HCT116 (cell line): ENCODE measurements around the gene SLC15A5. TPM values are rescaled to one million over a fixed set of nuclear protein-coding genes. Genes with fewer than 3 reads are reported as not detected.

Source experiments
- ATAC-seq: fragments of 200-7000 bp; cut with Tn5 transposase; 2 replicates; pipeline ENCODE4 v1.9.1; 2020; ENCODE audit warnings: mild to moderate bottlenecking, moderate library complexity
- BruUV-seq: library from RNA; stranded (reverse); fragments of 400-500 nt; replicated peaks from 2 replicates; lab custom pipeline; 2021; lab: Mats Ljungman, UMichigan
- CTCF ChIA-PET: fragments of 300-600 bp; sonication (Branson Sonifier 250); formaldehyde crosslinking; loops from one replicate; lab custom pipeline; 2021; ENCODE audit warnings: antibody characterized with exemption; lab: Charles Lee
- POLR2A ChIA-PET: fragments of 300-600, 350-600 bp; sonication (Branson Sonifier 250); formaldehyde crosslinking; loops from one replicate; lab custom pipeline; 2021; ENCODE audit warnings: antibody characterized with exemption; lab: Charles Lee
- RAD21 ChIA-PET, 2 experiments: fragments of 300-600 bp; sonication (Branson Sonifier 250); formaldehyde crosslinking; loops; one replicate each; lab custom pipeline; 2023; ENCODE audit warnings: low total read pairs in 2 of 2; ENCODE audit not compliant: uncharacterized antibody in 2 of 2, unreplicated experiment in 2 of 2, low non-redundant PET in 1 of 2; lab: Charles Lee
- DNase-seq: peaks from one replicate; pipeline ENCODE4 v3.0.0-alpha.2; 2010; ENCODE audit warnings: low read depth, low spot score
- H2AFZ ChIP-seq: fragments of 200-600 bp; shearing (Covaris generic), sonication (generic); 2 replicates; pipeline ENCODE4 v1.6.1; 2017; ENCODE audit warnings: low read depth, mixed run types, mixed read lengths, antibody characterized with exemption, low read length; ENCODE audit not compliant: poor library complexity, severe bottlenecking
- H3K27ac ChIP-seq: 2 replicates; pipeline ENCODE4 v1.5.1; 2012; ENCODE audit warnings: low read depth, low read length
- H3K27me3 ChIP-seq: fragments of 200-600 bp; sonication (generic); 2 replicates; pipeline ENCODE4 v1.6.1; 2016; ENCODE audit warnings: mixed run types, low read length, mixed read lengths; ENCODE audit not compliant: insufficient read depth
- H3K36me3 ChIP-seq, 2 experiments: fragments of 200-500 bp in 1 of 2; fragments of 200-600 bp in 1 of 2; sonication (Bioruptor generic) in 1 of 2; sonication (generic) in 1 of 2; 2 replicates each; pipeline versions ENCODE4 v1.5.1 to v1.6.1; 2014 to 2016; ENCODE audit warnings: low read length in 2 of 2, inconsistent platforms in 1 of 2, mixed read lengths in 1 of 2, mixed run types in 1 of 2; ENCODE audit not compliant: insufficient read depth in 2 of 2, control insufficient read depth in 1 of 2
- H3K4me1 ChIP-seq, 2 experiments: fragments of 200-600 bp in 1 of 2; sonication (generic) in 1 of 2; 2 replicates each; pipeline versions ENCODE4 v1.5.1 to v1.6.1; 2012 to 2017; ENCODE audit warnings: low read length in 2 of 2, inconsistent platforms in 1 of 2, mild to moderate bottlenecking in 1 of 2, mixed read lengths in 1 of 2, mixed run types in 1 of 2, moderate library complexity in 1 of 2; ENCODE audit not compliant: insufficient read depth in 2 of 2, control insufficient read depth in 1 of 2
- H3K4me2 ChIP-seq: fragments of 200-600 bp; sonication (generic); 2 replicates; pipeline ENCODE4 v1.6.1; 2017; ENCODE audit warnings: mixed run types, low read length, mixed read lengths
- H3K4me3 ChIP-seq, 2 experiments: fragments of 200-600 bp in 1 of 2; sonication (generic) in 1 of 2; replicated peaks in 1 of 2; 2 replicates each; pipeline ENCODE4 v1.5.1; 2011 to 2016; ENCODE audit warnings: low read length in 2 of 2, control low read depth in 1 of 2, low read depth in 1 of 2, mild to moderate bottlenecking in 1 of 2, mixed read lengths in 1 of 2, mixed run types in 1 of 2
- H3K79me2 ChIP-seq: fragments of 200-600 bp; sonication (generic); 2 replicates; pipeline ENCODE4 v1.6.1; 2017; ENCODE audit warnings: mild to moderate bottlenecking, mixed run types, low read length, moderate library complexity, mixed read lengths; ENCODE audit not compliant: insufficient read depth
- H3K9ac ChIP-seq: fragments of 200-600 bp; sonication (generic); 2 replicates; pipeline ENCODE4 v1.6.1; 2016; ENCODE audit warnings: low read length, mixed read lengths
- H3K9me2 ChIP-seq: fragments of 200-600 bp; sonication (generic), shearing (Covaris generic); 2 replicates; pipeline ENCODE4 v1.6.1; 2017; ENCODE audit warnings: mixed run types, mild to moderate bottlenecking, moderate library complexity; ENCODE audit not compliant: insufficient read depth
- H3K9me3 ChIP-seq, 2 experiments: fragments of 200-500 bp in 1 of 2; fragments of 200-600 bp in 1 of 2; sonication (Bioruptor generic) in 1 of 2; sonication (generic) in 1 of 2; 2 replicates each; pipeline ENCODE4 v1.6.1; 2014 to 2017; ENCODE audit warnings: low read length in 2 of 2, mixed read lengths in 2 of 2, inconsistent platforms in 1 of 2, low read depth in 1 of 2, mild to moderate bottlenecking in 1 of 2, mixed run types in 1 of 2, moderate library complexity in 1 of 2; ENCODE audit not compliant: control insufficient read depth in 1 of 2, insufficient read depth in 1 of 2
- H4K20me1 ChIP-seq: fragments of 200-600 bp; sonication (generic), shearing (Covaris generic); 2 replicates; pipeline ENCODE4 v1.6.1; 2017; ENCODE audit warnings: mixed run types, mild to moderate bottlenecking, moderate library complexity; ENCODE audit not compliant: insufficient read depth
- ATF3 ChIP-seq: IDR thresholded peaks from 2 replicates; pipeline ENCODE4 v1.6.1; 2012
- CEBPB ChIP-seq: IDR thresholded peaks from 2 replicates; pipeline ENCODE4 v1.6.1; 2012; ENCODE audit warnings: low read depth
- CTCF ChIP-seq, 3 experiments: fragments of 200-600 bp in 1 of 3; sonication (generic) in 1 of 3; IDR thresholded peaks in 2 of 3; conservative IDR thresholded peaks in 1 of 3; 2 replicates each; pipeline ENCODE4 v1.5.1; 2012 to 2017; ENCODE audit warnings: low read depth in 2 of 3, low read length in 2 of 3, antibody characterized with exemption in 1 of 3, borderline replicate concordance in 1 of 3, control low read depth in 1 of 3, mild to moderate bottlenecking in 1 of 3, mixed read lengths in 1 of 3, mixed run types in 1 of 3, moderate library complexity in 1 of 3; ENCODE audit not compliant: insufficient read depth in 1 of 3
- EZH2phosphoT487 ChIP-seq: fragments of 200-600 bp; IDR thresholded peaks from 2 replicates; pipeline ENCODE4 v1.6.1; 2018; ENCODE audit warnings: antibody characterized with exemption, borderline replicate concordance
- FOSL1 ChIP-seq: IDR thresholded peaks from 2 replicates; pipeline ENCODE4 v1.6.1; 2012; ENCODE audit warnings: low read depth
- JUND ChIP-seq: IDR thresholded peaks from 2 replicates; pipeline ENCODE4 v1.6.1; 2012
- POLR2AphosphoS5 ChIP-seq: IDR thresholded peaks from 2 replicates; pipeline ENCODE4 v1.6.1; 2011; ENCODE audit warnings: mild to moderate bottlenecking, low read depth, low read length, moderate library complexity
- RAD21 ChIP-seq: IDR thresholded peaks from 2 replicates; pipeline ENCODE4 v1.6.1; 2012; ENCODE audit warnings: low read depth, mild to moderate bottlenecking
- SIN3A ChIP-seq: IDR thresholded peaks from 2 replicates; pipeline ENCODE4 v1.6.1; 2012; ENCODE audit warnings: low read depth
- SP1 ChIP-seq: IDR thresholded peaks from 2 replicates; pipeline ENCODE4 v1.6.1; 2012; ENCODE audit warnings: low read depth
- SRF ChIP-seq: IDR thresholded peaks from 2 replicates; pipeline ENCODE4 v1.6.1; 2012; ENCODE audit warnings: low read depth
- TCF7L2 ChIP-seq: IDR thresholded peaks from 2 replicates; pipeline ENCODE4 v1.7.0; 2011; ENCODE audit warnings: borderline replicate concordance, inconsistent platforms; ENCODE audit not compliant: insufficient read depth, insufficient read length; ENCODE audit errors: extremely low read depth
- YY1 ChIP-seq: IDR thresholded peaks from 2 replicates; pipeline ENCODE4 v1.6.1; 2011; ENCODE audit warnings: low read length, low read depth, moderate library complexity, mild to moderate bottlenecking; ENCODE audit not compliant: insufficient replicate concordance; ENCODE audit errors: extremely low read depth
- ZBTB33 ChIP-seq: IDR thresholded peaks from 2 replicates; pipeline ENCODE4 v1.6.1; 2011; ENCODE audit warnings: mild to moderate bottlenecking, low read length, moderate library complexity; ENCODE audit not compliant: insufficient replicate concordance; ENCODE audit errors: extremely low read depth
- ZFX ChIP-seq: fragments of 450-650 bp; IDR thresholded peaks from 2 replicates; pipeline ENCODE4 v1.6.1; 2017
- intact Hi-C: fragments of 100-400 bp; cut with micrococcal nuclease; formaldehyde crosslinking; loops from 2 replicates; pipeline ENCODE4 v1.10.0; 2022
- total RNA-seq: library from RNA; stranded (reverse); gene quantifications from one replicate; pipeline ENCODE4 v1.2.1, GENCODE V29; 2021; ENCODE audit not compliant: unreplicated experiment

The SLC15A5 gene
- total RNA-seq, 1 experiment from 2014 or later: not detected

GRCh38 chr12:16299403-16299802 lies 21.9 kb upstream of the SLC15A5 start:
- no peaks in the 10 kb centered on the region for H3K27me3 ChIP-seq
- no peaks in the 10 kb centered on the region for H4K20me1 ChIP-seq
- intact Hi-C loops: no loop called here
- no peak overlapping the region for H3K9ac ChIP-seq
- POLR2A ChIA-PET: no interaction called here
- no TSS peak for BruUV-seq
- no peaks in the 10 kb centered on the region for H3K9me3 ChIP-seq
- DNase-seq: no peak
- RAD21 ChIA-PET: no interaction called here
- no peak overlapping the region for H3K4me2 ChIP-seq
- H3K4me3 ChIP-seq: no peak overlapping the region
- TF ChIP-seq ZBTB33: no peak
- no peak for TF ChIP-seq TCF7L2
- no peak for TF ChIP-seq FOSL1
- no peak for TF ChIP-seq SRF
- TF ChIP-seq SP1: no peak
- no peak for TF ChIP-seq CEBPB
- no peak for TF ChIP-seq SIN3A
- TF ChIP-seq YY1: no peak
- TF ChIP-seq ATF3: no peak
- no peak for TF ChIP-seq POLR2AphosphoS5
- TF ChIP-seq CTCF (IDR thresholded peaks at IDR 0.05 in 2 of 3, conservative IDR thresholded peaks at IDR 0.05 in 1 of 3; ENCODE audit: borderline replicate concordance in 1 of 3, insufficient read depth in 1 of 3, low read depth in 2 of 3, low read length in 2 of 3): no peak
- no peak for TF ChIP-seq EZH2phosphoT487
- TF ChIP-seq ZFX: no peak
- no peak for TF ChIP-seq RAD21
- TF ChIP-seq JUND: no peak
- CTCF ChIA-PET: no interaction called here
- no peak for ATAC-seq
- no peaks in the 10 kb centered on the region for H3K4me1 ChIP-seq
- H3K27ac ChIP-seq: no peak overlapping the region
- H2AFZ ChIP-seq: no peak overlapping the region
- H3K79me2 ChIP-seq: no peaks in the 10 kb centered on the region
- no peaks in the 10 kb centered on the region for H3K36me3 ChIP-seq
- no peaks in the 10 kb centered on the region for H3K9me2 ChIP-seq
